ENCODE data around the gene NETO1.
A peak's percentile ranks its signal among the peaks of the same experiment; 100 is the strongest.

Gene NETO1

GRCh38 chr18:72721330-72721729 lies 146.5 kb downstream of the NETO1 start:
- DNase-seq = no peak

DNA sequence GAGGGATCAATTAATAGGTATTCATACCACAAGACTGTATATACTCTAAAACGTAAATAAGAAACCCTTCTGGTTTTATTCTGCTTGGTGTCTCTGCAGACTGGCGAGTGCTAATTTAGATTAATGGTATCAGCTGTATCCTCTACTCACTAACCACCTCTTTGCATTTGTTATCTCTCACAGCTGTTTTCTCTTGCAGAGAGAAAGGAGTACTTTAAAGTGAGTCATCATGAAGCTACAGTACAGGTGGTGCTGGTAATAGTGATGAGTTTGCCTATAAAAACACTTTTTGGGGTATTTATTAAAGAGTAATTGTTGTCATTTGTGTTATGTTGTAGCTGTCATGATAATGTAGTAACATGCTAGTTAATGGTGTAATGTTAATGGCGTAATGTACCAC lies 147.7 kb downstream of the NETO1 start:
- DNase-seq = no peak

DNA sequence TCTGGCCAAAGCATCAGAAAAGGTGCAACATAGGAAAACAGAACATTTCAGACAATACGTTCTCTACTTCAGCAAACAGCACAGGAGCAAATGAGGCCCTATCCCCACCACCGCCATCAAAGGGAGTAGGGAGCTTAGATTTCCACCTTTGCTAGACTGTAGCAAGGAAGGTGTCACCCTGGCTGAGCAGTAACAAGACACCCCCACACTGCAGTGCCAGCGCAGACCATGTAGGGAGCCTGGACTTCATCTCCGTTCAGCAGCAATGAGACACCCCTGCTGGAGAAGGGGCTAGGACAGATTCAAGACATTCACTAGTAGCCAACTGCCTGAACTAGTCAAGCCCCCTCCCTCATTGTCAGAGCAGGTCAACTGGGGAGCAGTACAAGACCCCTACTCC lies 163.6 kb downstream of the NETO1 start:
- no peak for DNase-seq

DNA sequence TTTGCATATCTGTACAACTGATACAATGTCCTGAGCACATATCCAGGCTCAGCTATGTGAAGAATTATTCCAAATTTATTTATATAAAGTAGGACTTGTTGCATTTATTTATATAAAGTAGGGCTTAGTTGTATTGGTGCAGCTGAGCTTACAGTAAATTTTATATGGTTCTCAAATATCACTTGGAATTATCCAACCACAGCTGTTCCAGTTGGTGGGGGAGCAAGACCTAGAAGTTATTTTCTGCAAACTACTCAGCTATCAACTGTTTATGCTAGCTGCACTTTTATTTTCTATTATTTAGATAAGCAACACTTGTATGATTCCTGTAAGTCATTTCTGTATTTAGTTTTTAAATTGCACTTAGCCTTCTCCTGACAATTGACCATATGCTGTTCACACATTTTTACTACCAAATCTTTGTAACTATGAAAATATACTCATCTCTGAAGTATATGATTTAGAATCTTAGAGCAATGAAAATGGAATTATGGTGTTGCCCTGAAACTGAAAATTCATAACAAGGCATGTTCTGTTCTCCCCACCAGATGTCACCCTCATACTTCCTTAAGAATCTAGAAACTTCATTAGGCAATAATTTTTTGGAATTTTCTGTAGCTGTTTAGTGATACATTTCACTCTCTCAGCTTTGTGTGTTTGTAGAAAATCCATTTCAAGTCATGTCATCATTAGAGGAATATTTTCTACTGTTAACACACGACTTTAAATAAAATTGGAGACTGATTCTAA lies 166.7 kb downstream of the NETO1 start:
- DNase-seq = peak; percentile 20 to 23

- no peak for DNase-seq
Observed at GRCh38 chr18:72697706-72698105, 170.1 kb downstream of the NETO1 start.

GRCh38 chr18:72692595-72692994 lies 175.2 kb downstream of the NETO1 start:
- DNase-seq = no peak

Data from NCI-H2081 (cell line).